B cell (primary cell): Measurements from ENCODE around the gene SIRT3. TPM values are rescaled to one million over a fixed set of nuclear protein-coding genes. Genes with fewer than 3 reads are reported as not detected.

Source experiments
- ATAC-seq: fragments of 200-7000 bp; cut with Tn5 transposase; one replicate; pipeline ENCODE4 v1.10.0; 2021; ENCODE audit warnings: low read depth, mild to moderate bottlenecking, moderate number of reproducible peaks, moderate library complexity
- CTCF ChIA-PET: fragments of 350-600 bp; sonication (Branson Sonifier 250); formaldehyde crosslinking; loops from one replicate; lab custom pipeline; 2021; ENCODE audit warnings: antibody characterized with exemption, inconsistent platforms; lab: Charles Lee
- POLR2A ChIA-PET: fragments of 350-600 bp; sonication (Branson Sonifier 250); formaldehyde crosslinking; loops from one replicate; lab custom pipeline; 2021; ENCODE audit warnings: antibody characterized with exemption; lab: Charles Lee
- DNase-seq: peaks from one replicate; pipeline ENCODE4 v3.0.0; 2013
- H2AFZ ChIP-seq: 2 replicates; pipeline ENCODE4 v1.6.1; 2012; ENCODE audit warnings: mild to moderate bottlenecking, low read depth, low read length; ENCODE audit not compliant: insufficient read depth, poor library complexity, severe bottlenecking
- H3K27ac ChIP-seq, 2 donors: 1 replicate in 1 of 2; 2 replicates in 1 of 2; pipeline ENCODE4 v1.5.1; 2012 to 2013; ENCODE audit warnings: low read length in 2 of 2, mild to moderate bottlenecking in 2 of 2, moderate library complexity in 1 of 2
- H3K27me3 ChIP-seq, 4 experiments: fragments of 200-600 bp in 1 of 4; sonication (generic) in 1 of 4; replicated peaks in 1 of 4; 1 replicate in 2 of 4; 2 replicates in 2 of 4; pipeline versions ENCODE4 v1.6.1 to v1.7.0; 2013 to 2016; ENCODE audit warnings: low read length in 3 of 4, mild to moderate bottlenecking in 2 of 4, mixed read lengths in 1 of 4, moderate library complexity in 1 of 4; ENCODE audit not compliant: insufficient read depth in 4 of 4, control insufficient read depth in 3 of 4; ENCODE audit errors: control extremely low read depth in 1 of 4
- H3K36me3 ChIP-seq, 2 experiments: replicated peaks in 1 of 2; 1 replicate in 1 of 2; 2 replicates in 1 of 2; pipeline versions ENCODE4 v1.6.1 to v1.7.1; 2013; ENCODE audit warnings: low read length in 1 of 2; ENCODE audit not compliant: insufficient read depth in 2 of 2, control insufficient read depth in 1 of 2; ENCODE audit errors: control extremely low read depth in 1 of 2, extremely low read depth in 1 of 2
- H3K4me1 ChIP-seq, 2 donors: fragments of 200-600 bp in 1 of 2; sonication (generic) in 1 of 2; 1 replicate in 1 of 2; 2 replicates in 1 of 2; pipeline versions ENCODE4 v1.5.1 to v1.6.1; 2013 to 2017; ENCODE audit warnings: low read length in 2 of 2; ENCODE audit not compliant: control insufficient read depth in 2 of 2, insufficient read depth in 2 of 2
- H3K4me2 ChIP-seq: replicated peaks from 2 replicates; pipeline ENCODE3; 2012; ENCODE audit warnings: mild to moderate bottlenecking, low read depth, low read length; ENCODE audit not compliant: poor library complexity, severe bottlenecking
- H3K4me3 ChIP-seq, 5 experiments: fragments of 200-600 bp in 1 of 5; sonication (generic) in 1 of 5; 1 replicate in 3 of 5; 2 replicates in 2 of 5; pipeline versions ENCODE4 v1.5.1 to v1.7.0; 2011 to 2016; ENCODE audit warnings: low read length in 4 of 5, mild to moderate bottlenecking in 4 of 5, low read depth in 2 of 5, control low read depth in 1 of 5, moderate library complexity in 1 of 5; ENCODE audit not compliant: insufficient read depth in 1 of 5; ENCODE audit errors: control extremely low read depth in 1 of 5, extremely low read depth in 1 of 5
- H3K79me2 ChIP-seq: fragments of 200-600 bp; sonication (generic); one replicate; pipeline ENCODE4 v1.6.0; 2016; ENCODE audit warnings: low read length; ENCODE audit not compliant: control insufficient read depth, insufficient read depth
- H3K9ac ChIP-seq: fragments of 200-600 bp; sonication (generic); 2 replicates; pipeline ENCODE4 v1.6.1; 2017; ENCODE audit warnings: mild to moderate bottlenecking, low read length, moderate library complexity
- H3K9me3 ChIP-seq, 3 donors: one replicate each; pipeline versions ENCODE4 v1.6.1 to v1.7.1; 2013; ENCODE audit warnings: low read length in 2 of 3; ENCODE audit not compliant: control insufficient read depth in 2 of 3, insufficient read depth in 1 of 3; ENCODE audit errors: control extremely low read depth in 1 of 3
- H4K20me1 ChIP-seq: 2 replicates; pipeline ENCODE4 v1.6.0; 2012; ENCODE audit warnings: mild to moderate bottlenecking, low read length; ENCODE audit not compliant: insufficient read depth, control insufficient read depth, poor library complexity, severe bottlenecking
- H3K27ac Mint-ChIP-seq: one replicate; pipeline ENCODE4 v1.8.0; 2021; ENCODE audit warnings: mixed read lengths
- H3K27me3 Mint-ChIP-seq: one replicate; pipeline ENCODE4 v1.8.0; 2021; ENCODE audit warnings: mixed read lengths
- H3K4me1 Mint-ChIP-seq: one replicate; pipeline ENCODE4 v1.8.0; 2021; ENCODE audit warnings: mixed read lengths
- H3K4me3 Mint-ChIP-seq: one replicate; pipeline ENCODE4 v1.8.0; 2021; ENCODE audit warnings: mixed read lengths
- H3K9me3 Mint-ChIP-seq: one replicate; pipeline ENCODE4 v1.8.0; 2022; ENCODE audit warnings: mixed read lengths; ENCODE audit not compliant: insufficient read depth
- EZH2 ChIP-seq: IDR thresholded peaks from 2 replicates; pipeline ENCODE4 v1.6.1; 2012; ENCODE audit warnings: borderline replicate concordance, low read depth, mild to moderate bottlenecking, moderate library complexity, low read length; ENCODE audit not compliant: insufficient read depth, poor library complexity, severe bottlenecking
- WGBS: methylation state at CpG from one replicate; pipeline ENCODE4 v1.1.5; 2013; ENCODE audit warnings: missing lambda C conversion rate; ENCODE audit not compliant: insufficient coverage; 5-methylcytosine and 5-hydroxymethylcytosine counted together
- intact Hi-C: fragments of 100-400 bp; cut with micrococcal nuclease; formaldehyde crosslinking; loops from one replicate; pipeline ENCODE4 v1.10.0; 2022
- polyA plus RNA-seq: library from polyadenylated mRNA; depleted of rRNA; stranded (reverse); fragments of >200 nt; gene quantifications from 2 replicates; pipeline ENCODE4 v1.2.3, GENCODE V29; 2012
- total RNA-seq, 2 donors: library from RNA; stranded (reverse); fragments of 120-200 nt in 1 of 2; gene quantifications; 1 replicate in 1 of 2; 2 replicates in 1 of 2; pipeline versions ENCODE4 v1.2.3 to v1.2.4, GENCODE V29; 2013 to 2022
- TF ChIP-seq, protein P1 (sequence below): fragments of 200-600 bp; IDR thresholded peaks from one replicate; pipeline ENCODE4 v1.8.0; 2022; ENCODE audit warnings: antibody characterized with exemption, mild to moderate bottlenecking

SIRT3 gene
- total and polyA plus RNA-seq, 2 donors (not counting 1 experiment from before 2014, with no cell fraction given): 22.9 to 27.9 TPM

DNA sequence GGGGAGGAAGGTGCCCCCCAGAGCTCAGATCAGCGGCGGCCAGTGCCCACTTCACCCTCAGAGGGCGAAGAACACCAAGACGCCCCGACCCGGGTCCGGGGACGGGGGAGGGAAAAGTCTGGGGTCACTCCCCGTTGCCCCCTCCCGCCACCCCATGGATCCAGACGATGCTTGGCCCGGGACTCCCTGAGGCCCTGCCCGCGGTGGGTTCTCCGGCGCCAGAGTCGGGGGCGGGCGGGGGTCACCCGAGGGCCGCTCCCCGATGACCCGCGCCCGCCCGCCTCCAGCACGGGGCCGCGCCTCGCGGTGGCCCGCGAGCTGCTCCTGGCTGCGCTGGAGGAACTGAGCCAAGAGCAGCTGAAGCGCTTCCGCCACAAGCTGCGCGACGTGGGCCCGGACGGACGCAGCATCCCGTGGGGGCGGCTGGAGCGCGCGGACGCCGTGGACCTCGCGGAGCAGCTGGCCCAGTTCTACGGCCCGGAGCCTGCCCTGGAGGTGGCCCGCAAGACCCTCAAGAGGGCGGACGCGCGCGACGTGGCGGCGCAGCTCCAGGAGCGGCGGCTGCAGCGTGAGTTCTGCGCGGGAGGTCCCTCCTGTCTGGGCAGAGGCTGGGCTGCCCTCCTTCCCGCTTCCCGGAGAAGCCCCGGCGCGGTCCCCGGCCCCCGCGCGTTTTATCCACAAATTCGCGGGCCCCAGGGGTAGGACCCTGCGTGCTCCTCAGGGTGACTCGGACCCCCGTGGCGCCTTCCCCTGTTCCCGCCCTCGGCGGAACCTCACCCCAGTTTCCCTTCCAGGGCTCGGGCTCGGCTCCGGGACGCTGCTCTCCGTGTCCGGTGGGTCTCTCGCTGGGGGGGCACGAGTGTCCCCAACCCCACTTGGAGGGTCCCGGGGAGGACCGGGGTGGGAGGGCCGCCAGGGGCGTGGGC, 43.2 kb upstream of the SIRT3 start:
- no peak overlapping the region for H3K27ac ChIP-seq
- peak overlapping the region; percentile 56 for H3K9ac ChIP-seq
- no peak overlapping the region for H3K27ac Mint-ChIP-seq
- H3K36me3 ChIP-seq: no peaks in the 10 kb centered on the region
- ChIA-PET POLR2A (interaction anchor here (0.6 to 1.8 kb wide), 4 partner anchors 9 to 13 kb away, joined by 3 to 19 read pairs (median 6); partner anchors contain the start of gene PGGHG), CTCF (interaction anchor here (0.9 to 3.9 kb wide), 5 partner anchors 11 to 85 kb away, joined by 3 to 34 read pairs (median 3); no protein-coding TSS in a partner anchor)
- peaks cover 41 to 44% of the 10 kb centered on the region in 2 donors for H3K4me1 ChIP-seq
- peaks cover 0 to 21% (median 0%) of the 10 kb centered on the region in 3 donors for H3K9me3 ChIP-seq
- peaks cover 5% of the 10 kb centered on the region for H4K20me1 ChIP-seq
- peaks cover 43% of the 10 kb centered on the region for H3K4me1 Mint-ChIP-seq
- H3K4me3 ChIP-seq: peak overlapping the region in 4 of 5 experiments; percentile 29 to 57 (median 45)
- WGBS: 17% methylated on average over 93 of the region's 97 CpGs
- H3K79me2 ChIP-seq: no peaks in the 10 kb centered on the region
- DNase-seq: peak; percentile 61
- H3K4me3 Mint-ChIP-seq: peak overlapping the region; percentile 71
- H3K27me3 ChIP-seq: peaks cover 0 to 39% (median 20%) of the 10 kb centered on the region in 4 experiments
- TF ChIP-seq EZH2: no peak
- TF ChIP-seq, protein P1, sequence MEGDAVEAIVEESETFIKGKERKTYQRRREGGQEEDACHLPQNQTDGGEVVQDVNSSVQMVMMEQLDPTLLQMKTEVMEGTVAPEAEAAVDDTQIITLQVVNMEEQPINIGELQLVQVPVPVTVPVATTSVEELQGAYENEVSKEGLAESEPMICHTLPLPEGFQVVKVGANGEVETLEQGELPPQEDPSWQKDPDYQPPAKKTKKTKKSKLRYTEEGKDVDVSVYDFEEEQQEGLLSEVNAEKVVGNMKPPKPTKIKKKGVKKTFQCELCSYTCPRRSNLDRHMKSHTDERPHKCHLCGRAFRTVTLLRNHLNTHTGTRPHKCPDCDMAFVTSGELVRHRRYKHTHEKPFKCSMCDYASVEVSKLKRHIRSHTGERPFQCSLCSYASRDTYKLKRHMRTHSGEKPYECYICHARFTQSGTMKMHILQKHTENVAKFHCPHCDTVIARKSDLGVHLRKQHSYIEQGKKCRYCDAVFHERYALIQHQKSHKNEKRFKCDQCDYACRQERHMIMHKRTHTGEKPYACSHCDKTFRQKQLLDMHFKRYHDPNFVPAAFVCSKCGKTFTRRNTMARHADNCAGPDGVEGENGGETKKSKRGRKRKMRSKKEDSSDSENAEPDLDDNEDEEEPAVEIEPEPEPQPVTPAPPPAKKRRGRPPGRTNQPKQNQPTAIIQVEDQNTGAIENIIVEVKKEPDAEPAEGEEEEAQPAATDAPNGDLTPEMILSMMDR: no peak
- intact Hi-C loops: no loop called here
- peaks cover 2% of the 10 kb centered on the region for H3K9me3 Mint-ChIP-seq
- peak; percentile 50 for ATAC-seq
- peaks cover 26% of the 10 kb centered on the region for H3K27me3 Mint-ChIP-seq
- peak overlapping the region; percentile 85 for H3K4me2 ChIP-seq
- peak overlapping the region; percentile 66 for H2AFZ ChIP-seq
